Nucleus accumbens (tissue), 56 donors: ENCODE data around the gene LMF1.

Experiments used
- DNase-seq, 56 donors: peaks; one replicate each; lab custom pipeline; 2025; lab: John Stamatoyannopoulos, UW

The LMF1 gene

DNA sequence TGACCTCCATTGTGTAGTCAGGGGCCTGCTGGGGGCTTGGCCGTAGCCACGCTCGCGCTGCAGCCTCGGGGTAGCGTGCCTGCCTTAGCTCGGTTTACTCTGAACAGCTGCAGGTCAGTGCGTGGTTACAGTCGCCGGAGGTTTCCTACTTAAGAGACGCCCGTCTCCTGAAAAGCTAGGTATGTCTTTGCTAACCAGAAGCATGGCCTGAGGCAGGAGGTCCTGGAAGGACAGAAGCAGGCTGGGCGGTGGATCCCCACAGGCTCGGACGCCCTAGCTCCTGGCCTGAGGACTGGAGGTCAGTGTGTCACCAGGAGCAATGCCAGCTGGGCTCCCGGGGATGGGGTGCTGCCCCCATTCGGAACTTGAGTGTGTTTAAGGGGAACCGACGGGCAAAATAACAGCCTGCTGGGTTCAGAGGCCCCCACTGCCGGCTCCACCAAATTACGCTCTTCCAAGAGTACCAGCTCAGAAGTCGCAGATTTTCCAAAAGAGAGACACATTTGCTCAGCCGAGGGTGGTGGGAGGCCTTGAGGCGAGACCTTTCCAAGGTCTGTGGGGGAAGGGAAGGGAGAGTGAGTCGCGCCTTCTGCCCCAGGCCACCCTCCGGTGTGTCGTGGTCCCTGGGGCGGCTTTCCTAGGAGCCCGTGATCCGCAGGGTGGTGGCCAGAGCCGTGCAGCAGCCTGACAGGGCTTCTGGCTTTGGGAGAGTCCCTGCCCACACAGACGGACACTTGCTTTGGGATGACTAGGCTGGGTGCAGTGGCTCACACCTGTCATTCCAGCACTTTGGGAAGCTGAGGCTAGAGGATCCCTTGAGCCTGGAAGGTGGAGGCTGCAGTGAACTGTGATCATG lies 166.4 kb downstream of the LMF1 start:
- DNase-seq: no peak

DNA sequence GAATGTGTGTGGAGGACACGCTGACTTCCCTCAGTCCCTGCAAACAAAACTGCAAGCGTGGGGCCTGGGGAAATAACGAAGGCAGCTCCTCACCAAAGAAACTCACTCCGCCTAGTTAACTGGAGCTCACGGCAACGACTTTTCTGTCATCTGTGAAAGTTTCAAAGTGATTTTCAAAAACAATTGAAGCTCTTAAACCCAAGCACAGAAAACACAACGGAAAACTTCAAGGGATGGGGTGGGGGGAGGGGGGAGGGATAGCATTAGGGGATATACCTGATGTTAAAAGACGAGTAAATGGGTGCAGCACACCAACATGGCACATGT lies 167.1 kb downstream of the LMF1 start:
- DNase-seq: no peak
